K562 (cell line): ENCODE data around the gene LY6G6F. TPM values are rescaled to one million over a fixed set of nuclear protein-coding genes. Genes with fewer than 3 reads are reported as not detected.

Source experiments
- E2F6 ChIP-seq, 2 experiments: IDR thresholded peaks; 2 replicates each; pipeline ENCODE4 v1.6.1; 2011; ENCODE audit warnings: borderline replicate concordance in 1 of 2, control low read depth in 1 of 2, low read depth in 1 of 2, low read length in 1 of 2, mild to moderate bottlenecking in 1 of 2, mixed read lengths in 1 of 2, moderate library complexity in 1 of 2; ENCODE audit not compliant: insufficient read depth in 1 of 2, insufficient read length in 1 of 2, poor library complexity in 1 of 2, severe bottlenecking in 1 of 2; ENCODE audit errors: extremely low read depth in 1 of 2
- FIP1L1 ChIP-seq: fragments of 200-400 bp; formaldehyde crosslinking; IDR thresholded peaks from 2 replicates; pipeline ENCODE4 v1.6.1; 2018; ENCODE audit warnings: mild to moderate bottlenecking, low read depth, low read length; ENCODE audit not compliant: poor library complexity, severe bottlenecking
- FOXA3 ChIP-seq, 2 experiments: fragments of 450-650 bp in 1 of 2; sonication (generic) in 1 of 2; formaldehyde crosslinking; IDR thresholded peaks in 1 of 2; conservative IDR thresholded peaks in 1 of 2; 2 replicates each; pipeline versions ENCODE4 v1.4.0 to v1.8.0; 2020 to 2022; ENCODE audit warnings: mild to moderate bottlenecking in 2 of 2, missing genetic modification reagents in 1 of 2
- NUFIP1 ChIP-seq: fragments of 450-650 bp; IDR thresholded peaks from 2 replicates; pipeline ENCODE4 v1.6.1; 2018; ENCODE audit not compliant: partially characterized antibody
- POLR2AphosphoS2 ChIP-seq: IDR thresholded peaks from 2 replicates; pipeline ENCODE4 v1.6.1; 2012; ENCODE audit warnings: low read length, improper control_type of control experiment
- SMARCE1 ChIP-seq: fragments of 450-650 bp; IDR thresholded peaks from 2 replicates; pipeline ENCODE4 v1.7.1; 2016; ENCODE audit warnings: mild to moderate bottlenecking
- TEAD2 ChIP-seq: fragments of 450-650 bp; IDR thresholded peaks from 2 replicates; pipeline ENCODE4 v1.6.1; 2016; ENCODE audit warnings: missing genetic modification characterization, control low read depth, missing compliant biosample characterization
- ZNF280A ChIP-seq: fragments of 450-650 bp; IDR thresholded peaks from 2 replicates; pipeline ENCODE4 v1.6.1; 2018; ENCODE audit warnings: mild to moderate bottlenecking, low read depth; ENCODE audit not compliant: partially characterized antibody
- ZNF41 ChIP-seq: fragments of 250-450 bp; sonication (Bioruptor Pico); conservative IDR thresholded peaks from 2 replicates; pipeline ENCODE4 v1.4.0; 2020; ENCODE audit warnings: mild to moderate bottlenecking
- ZNF511 ChIP-seq: sonication (generic); formaldehyde crosslinking; IDR thresholded peaks from 2 replicates; pipeline ENCODE4 v1.8.0; 2022; ENCODE audit warnings: mild to moderate bottlenecking, missing genetic modification reagents
- ZNF589 ChIP-seq: fragments of 200-800 bp; sonication (Bioruptor generic); IDR thresholded peaks from 2 replicates; pipeline ENCODE4 v1.6.1; 2016; ENCODE audit warnings: low read depth, missing genetic modification characterization, missing compliant biosample characterization
- ZNF696 ChIP-seq: fragments of 250-450 bp; sonication (Bioruptor Pico); conservative IDR thresholded peaks from 2 replicates; pipeline ENCODE4 v1.4.0; 2020; ENCODE audit warnings: mild to moderate bottlenecking, moderate library complexity
- polyA plus RNA-seq, 8 experiments: library from polyadenylated mRNA; depleted of rRNA in 4 of 8; stranded (reverse) in 5 of 8; unstranded in 3 of 8; fragments of >200 nt; fragmentation: Nextera tagmentation in 2 of 8; fragmentation: Illumina TruSeq in 1 of 8; extraction: Ambion mirVana in 2 of 8; extraction: Trizol in 1 of 8; gene quantifications; 2 replicates each; pipeline versions ENCODE4 v1.2.1 to v1.2.3, GENCODE V29; 2011 to 2014; ENCODE audit warnings: inconsistent platforms in 1 of 8, missing spikeins in 1 of 8
- total RNA-seq, 7 experiments: library from RNA; depleted of rRNA in 6 of 7; stranded (reverse); fragments of >200 nt in 6 of 7; fragmentation: Illumina TruSeq in 2 of 7; extraction: Trizol in 2 of 7; gene quantifications; 2 replicates each; pipeline versions ENCODE4 v1.2.1 to v1.2.3, GENCODE V29; 2011 to 2021; ENCODE audit warnings: low replicate concordance in 1 of 7
- TF ChIP-seq, protein P1 (sequence below), 2 experiments: fragments of 450-650 bp; conservative IDR thresholded peaks; 2 replicates each; pipeline ENCODE4 v1.6.1; 2017; ENCODE audit warnings: mild to moderate bottlenecking in 2 of 2, moderate library complexity in 2 of 2

Gene LY6G6F
- total and polyA plus RNA-seq, 9 of the 15 experiments (the other 6 are each of a cell fraction or from before 2014, with no cell fraction given), result 0.14 to 0.50 (median 0.28) TPM; not detected in 2

DNA sequence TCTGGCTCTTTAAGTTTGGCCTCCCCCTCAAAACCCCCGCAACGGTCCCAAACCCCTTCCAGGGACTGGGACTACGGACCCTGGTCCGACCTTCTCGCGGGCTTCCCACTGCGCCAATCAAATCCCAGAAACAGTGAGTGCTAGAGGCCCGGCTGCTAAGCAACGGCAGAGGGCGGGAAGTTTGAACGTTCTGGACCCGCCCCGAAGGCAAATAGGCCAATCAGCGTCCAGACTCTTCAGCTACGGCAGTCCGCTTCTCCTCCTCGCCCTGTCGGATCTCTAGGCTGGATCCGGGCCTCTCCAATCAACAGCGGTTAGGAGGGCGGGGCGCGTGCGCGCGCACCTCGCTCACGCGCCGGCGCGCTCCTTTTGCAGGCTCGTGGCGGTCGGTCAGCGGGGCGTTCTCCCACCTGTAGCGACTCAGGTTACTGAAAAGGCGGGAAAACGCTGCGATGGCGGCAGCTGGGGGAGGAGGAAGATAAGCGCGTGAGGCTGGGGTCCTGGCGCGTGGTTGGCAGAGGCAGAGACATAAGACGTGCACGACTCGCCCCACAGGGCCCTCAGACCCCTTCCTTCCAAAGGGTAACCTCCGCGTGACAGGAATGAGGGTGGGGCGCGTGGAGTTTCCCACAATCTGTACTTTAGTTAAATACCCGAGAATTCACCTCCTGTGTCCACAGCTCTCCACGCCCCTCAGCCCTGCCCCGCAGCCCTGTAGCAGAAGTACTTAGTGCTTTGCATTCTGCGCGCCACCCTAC lies 33.2 kb downstream of the LY6G6F start, which contains the start of gene MSH5 (continued):
- TF ChIP-seq ZNF280A, result no peak
- peak; percentile 97 for TF ChIP-seq FIP1L1
- no peak for TF ChIP-seq ZNF511 (CRISPR knock-in tag)
- no peak for TF ChIP-seq TEAD2
- TF ChIP-seq ZNF696 (CRISPR knock-in tag), result no peak
- TF ChIP-seq E2F6 (IDR thresholded peaks at IDR 0.05; ENCODE audit: borderline replicate concordance in 1 of 2, extremely low read depth in 1 of 2, insufficient read depth in 1 of 2, insufficient read length in 1 of 2, low read depth in 1 of 2, low read length in 1 of 2, poor library complexity in 1 of 2, severe bottlenecking in 1 of 2), result peak; percentile 98 to 99
- TF ChIP-seq SMARCE1, result no peak
- no peak for TF ChIP-seq NUFIP1
- no peak; the same call in 1 of the 2 replicates for TF ChIP-seq POLR2AphosphoS2
- TF ChIP-seq, protein P1, sequence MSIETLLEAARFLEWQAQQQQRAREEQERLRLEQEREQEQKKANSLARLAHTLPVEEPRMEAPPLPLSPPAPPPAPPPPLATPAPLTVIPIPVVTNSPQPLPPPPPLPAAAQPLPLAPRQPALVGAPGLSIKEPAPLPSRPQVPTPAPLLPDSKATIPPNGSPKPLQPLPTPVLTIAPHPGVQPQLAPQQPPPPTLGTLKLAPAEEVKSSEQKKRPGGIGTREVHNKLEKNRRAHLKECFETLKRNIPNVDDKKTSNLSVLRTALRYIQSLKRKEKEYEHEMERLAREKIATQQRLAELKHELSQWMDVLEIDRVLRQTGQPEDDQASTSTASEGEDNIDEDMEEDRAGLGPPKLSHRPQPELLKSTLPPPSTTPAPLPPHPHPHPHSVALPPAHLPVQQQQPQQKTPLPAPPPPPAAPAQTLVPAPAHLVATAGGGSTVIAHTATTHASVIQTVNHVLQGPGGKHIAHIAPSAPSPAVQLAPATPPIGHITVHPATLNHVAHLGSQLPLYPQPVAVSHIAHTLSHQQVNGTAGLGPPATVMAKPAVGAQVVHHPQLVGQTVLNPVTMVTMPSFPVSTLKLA (conservative IDR thresholded peaks at IDR 0.05), result no peak
- no peak for TF ChIP-seq ZNF41 (CRISPR knock-in tag)
- TF ChIP-seq FOXA3 (CRISPR knock-in tag; conservative IDR thresholded peaks at IDR 0.05 in 1 of 2, IDR thresholded peaks at IDR 0.05 in 1 of 2), result peak in 1 of 2 experiments; percentile 95; a peak in 2 of 4 replicates
- no peak for TF ChIP-seq ZNF589
